GM19395 (cell line): ENCODE measurements around the gene GCM1.
"Not testable (repeated sequence)": the region's sequence is repeated elsewhere in the genome, so short reads cannot be mapped to it uniquely, and the experiment has no call there.

Experiments used
- ATAC-seq: cut with Tn5 transposase; IDR thresholded peaks from one replicate; pipeline ENCODE4 v1.9.1; 2021; ENCODE audit warnings: mild to moderate bottlenecking, moderate library complexity; ENCODE audit not compliant: unreplicated experiment

Gene GCM1, protein sequence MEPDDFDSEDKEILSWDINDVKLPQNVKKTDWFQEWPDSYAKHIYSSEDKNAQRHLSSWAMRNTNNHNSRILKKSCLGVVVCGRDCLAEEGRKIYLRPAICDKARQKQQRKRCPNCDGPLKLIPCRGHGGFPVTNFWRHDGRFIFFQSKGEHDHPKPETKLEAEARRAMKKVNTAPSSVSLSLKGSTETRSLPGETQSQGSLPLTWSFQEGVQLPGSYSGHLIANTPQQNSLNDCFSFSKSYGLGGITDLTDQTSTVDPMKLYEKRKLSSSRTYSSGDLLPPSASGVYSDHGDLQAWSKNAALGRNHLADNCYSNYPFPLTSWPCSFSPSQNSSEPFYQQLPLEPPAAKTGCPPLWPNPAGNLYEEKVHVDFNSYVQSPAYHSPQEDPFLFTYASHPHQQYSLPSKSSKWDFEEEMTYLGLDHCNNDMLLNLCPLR

DNA sequence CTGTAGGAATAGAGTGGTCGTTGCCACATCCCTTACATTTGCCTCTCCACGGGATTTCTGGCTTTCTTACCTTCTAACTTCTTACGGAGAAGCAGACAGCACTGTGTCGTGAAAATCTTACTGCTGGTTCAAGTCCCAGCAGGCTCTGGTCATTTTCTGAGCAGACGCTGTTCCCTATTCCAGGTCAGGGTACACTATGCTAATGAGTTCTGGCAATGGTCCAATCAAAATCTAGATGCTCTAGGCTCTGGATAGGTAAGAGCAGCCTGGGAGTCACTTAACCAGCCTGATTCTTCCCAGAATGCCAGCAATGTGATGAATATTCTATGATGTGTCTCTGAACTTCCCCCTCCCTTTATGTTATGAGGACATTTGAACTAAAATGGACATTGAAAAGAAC is at the start of gene GCM1:
GCM1 (minus strand) TSS at position 158 of the 400 bp plus-strand sequence. CDS start 3,209 bp downstream, outside the sequence.
- ATAC-seq: no peak

DNA sequence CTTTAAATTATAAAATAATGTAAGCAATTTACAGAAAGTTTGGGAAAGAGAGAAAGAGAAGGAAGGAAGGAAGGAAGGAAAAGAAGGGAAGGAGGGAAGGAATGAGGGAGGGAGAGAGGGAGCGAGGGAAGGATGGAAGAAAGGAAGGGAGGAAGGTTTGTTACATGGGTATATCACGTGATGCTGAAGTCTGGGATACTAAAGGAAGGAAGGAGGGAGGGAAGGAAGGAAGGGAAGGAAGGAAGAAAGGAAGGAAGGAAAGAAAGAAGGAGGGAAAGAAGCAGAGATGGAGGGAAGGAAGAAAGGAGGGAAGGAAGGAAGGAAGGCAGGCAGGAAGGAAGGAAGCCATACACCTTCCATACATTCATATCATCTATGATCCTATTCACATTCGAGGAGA is 48.9 kb upstream of the GCM1 start:
- ATAC-seq: no peak

DNA sequence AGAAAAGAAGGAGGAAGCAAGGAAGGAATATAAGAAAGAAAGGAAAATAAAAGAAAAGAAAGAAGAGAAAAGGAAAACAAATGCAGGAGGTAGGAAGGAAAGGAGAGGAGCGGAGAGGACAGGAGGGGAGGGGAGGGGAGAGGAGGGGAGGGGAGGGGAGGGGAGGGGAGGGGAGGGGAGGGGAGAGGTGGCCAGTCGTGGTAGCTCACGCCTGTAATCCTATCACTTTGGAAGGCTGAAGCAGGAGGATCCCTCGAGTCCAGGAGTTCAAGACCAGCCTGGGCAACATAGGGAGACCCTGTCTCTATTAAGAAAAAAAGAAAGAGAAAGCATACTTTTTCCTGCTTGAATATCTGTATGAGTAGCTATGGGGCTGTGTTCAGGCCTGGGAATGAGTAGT is 46.4 kb upstream of the GCM1 start:
- ATAC-seq: no peak

DNA sequence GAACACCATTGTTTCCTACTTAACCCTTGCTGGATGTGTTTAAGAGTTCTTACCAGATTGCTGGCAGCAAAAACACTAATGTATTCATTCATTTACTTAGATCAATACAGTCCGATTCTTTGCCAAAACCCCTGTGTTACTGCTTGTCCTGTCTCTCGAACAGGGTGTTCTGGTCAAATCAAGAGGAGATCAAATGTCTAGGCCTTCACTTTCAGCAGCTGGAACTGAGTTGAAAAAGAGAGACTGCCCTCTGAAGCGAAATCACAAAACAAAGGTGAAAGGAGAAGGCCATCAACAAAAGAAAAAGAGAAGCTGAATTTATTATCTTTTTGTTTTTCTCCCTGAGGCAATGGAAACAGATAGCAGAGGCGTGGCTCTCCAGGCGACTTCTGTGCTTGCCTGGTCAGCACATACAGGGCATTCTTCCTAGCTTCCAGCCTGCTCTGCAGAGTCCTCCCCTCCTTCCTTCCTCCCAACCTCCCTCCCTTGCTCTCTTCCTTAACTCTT is 44.1 kb upstream of the GCM1 start:
- no peak for ATAC-seq

DNA sequence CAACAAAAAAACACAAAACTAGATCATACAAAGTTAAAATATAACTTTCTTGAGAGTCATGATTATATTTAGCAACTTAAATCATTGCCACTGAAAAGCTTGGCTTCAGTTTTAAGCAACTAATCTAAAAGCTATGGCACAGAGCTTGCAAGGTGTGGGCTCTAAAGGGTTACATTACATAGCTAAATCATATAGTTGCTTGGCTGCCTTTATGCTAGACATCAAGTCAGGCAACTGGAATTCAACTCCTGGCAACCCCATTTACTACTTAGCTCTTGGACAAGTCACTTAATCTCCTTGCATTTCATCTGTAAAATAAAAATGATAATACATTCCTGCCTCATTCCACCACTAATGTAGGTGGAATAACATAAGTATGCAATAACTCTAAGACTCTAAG is 40.9 kb upstream of the GCM1 start:
- ATAC-seq: no peak

DNA sequence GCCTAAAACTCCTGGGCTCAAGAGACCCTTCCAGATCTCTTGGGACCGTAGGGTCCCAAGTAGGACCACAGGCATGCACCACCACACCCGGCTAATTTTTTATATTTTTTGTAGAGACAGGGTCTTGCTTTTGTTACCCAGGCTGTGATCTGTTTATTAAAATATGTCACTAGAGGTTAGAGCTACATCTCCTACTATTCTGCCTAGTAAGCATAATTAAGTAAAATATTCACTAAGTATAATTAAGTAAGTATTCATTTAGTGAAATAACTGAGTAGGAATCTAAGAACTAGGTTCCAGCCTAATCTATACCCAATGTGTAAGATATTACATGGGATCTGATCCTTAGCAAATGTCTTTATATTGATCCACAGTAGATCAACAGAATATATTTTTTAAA is 40.2 kb upstream of the GCM1 start:
- no peak for ATAC-seq

DNA sequence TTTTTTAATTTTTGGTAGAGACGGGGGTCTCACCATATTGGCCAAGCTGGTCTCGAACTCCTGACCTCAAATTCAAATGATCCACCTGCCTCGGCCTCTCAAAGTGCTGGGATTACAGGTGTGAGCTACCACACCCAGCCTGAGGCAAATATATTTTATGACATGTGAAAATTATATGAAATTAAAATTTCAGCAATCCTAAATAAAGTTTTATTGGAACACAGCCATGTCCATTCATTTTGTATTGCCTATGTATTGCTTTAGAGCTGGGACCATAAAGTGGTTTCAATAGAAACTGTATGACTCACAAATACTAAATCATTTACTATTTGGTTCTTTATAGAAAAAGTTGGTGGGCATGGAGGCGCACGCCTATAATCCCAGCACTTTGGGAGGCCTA is 32.0 kb upstream of the GCM1 start:
- ATAC-seq: no peak

DNA sequence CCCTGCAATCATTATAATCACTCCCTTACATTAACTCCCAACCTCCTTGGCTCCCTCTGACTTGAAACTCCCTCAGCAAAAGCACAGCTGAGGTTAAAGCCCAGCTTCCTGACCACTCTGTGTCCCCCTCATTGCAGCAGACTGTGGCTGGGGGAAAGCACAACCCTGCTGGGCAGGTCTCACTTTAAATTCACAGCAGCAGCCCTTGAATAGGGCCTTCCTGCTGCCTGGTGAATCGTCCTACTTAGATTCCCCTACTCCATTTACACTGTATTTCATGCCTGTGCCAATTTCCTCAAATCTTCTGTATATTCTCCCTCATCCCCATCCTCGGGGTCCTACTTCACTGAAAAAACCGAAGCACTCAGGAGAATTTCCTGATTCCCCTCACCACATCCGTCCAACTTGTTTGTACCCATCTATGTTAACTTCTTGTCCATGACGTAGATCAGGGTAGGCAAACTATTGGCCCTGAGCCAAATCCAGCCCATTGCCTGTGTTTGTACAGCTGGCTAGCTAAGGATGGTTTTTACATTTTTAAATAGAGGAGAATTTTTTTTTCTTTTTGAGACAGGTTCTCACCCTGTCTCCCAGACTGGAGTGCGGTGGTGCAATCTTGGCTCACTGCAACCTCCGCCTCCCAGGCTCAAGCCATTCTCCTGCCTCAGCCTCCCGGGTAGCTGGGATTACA is 31.5 kb upstream of the GCM1 start:
- no peak for ATAC-seq

DNA sequence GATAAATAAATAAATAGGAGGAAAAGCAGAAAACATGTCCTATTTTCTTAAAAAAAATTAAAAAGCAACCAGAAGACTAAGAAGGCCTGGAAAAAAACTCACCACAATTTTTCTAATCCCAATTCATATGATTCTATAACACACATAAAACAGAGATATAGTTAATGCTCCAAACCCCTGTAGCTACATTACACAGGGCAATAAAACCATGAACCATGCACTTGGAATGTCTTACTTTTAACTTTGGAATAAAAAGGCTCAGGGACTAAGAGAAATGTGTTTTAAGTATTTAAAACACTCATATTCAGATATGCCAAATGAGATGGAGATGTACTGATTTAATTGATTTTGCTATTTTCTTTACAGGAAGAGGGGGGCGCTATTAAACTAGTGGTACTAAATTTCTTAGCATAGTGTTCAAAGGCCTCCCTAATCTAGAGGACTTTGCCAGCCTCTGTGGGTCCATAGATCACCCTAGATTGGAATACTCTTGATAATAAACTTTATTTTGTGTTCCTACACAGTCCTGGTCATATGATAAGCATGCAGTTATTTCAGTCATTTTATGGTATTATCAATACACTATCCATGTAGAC is 30.3 kb upstream of the GCM1 start:
- no peak for ATAC-seq

DNA sequence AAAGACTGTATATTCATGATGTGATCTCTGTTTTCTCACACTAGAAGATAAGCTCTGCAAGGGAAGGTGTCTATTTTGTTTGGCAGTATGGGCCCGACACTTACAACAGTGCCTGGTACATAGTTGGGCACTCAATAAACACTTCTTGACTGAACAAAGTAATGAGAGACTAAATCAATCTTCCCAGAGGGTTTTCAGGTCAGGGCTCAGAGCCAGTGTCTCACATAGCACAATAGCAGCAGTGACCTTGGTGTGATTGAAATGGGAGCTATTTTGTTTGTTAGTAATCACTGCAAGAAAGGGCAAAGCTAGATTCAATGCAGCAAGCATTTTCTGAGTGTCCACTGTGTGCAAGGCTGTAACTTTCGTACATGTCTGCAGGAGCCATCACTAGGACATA is 26.4 kb upstream of the GCM1 start:
- no peak for ATAC-seq

DNA sequence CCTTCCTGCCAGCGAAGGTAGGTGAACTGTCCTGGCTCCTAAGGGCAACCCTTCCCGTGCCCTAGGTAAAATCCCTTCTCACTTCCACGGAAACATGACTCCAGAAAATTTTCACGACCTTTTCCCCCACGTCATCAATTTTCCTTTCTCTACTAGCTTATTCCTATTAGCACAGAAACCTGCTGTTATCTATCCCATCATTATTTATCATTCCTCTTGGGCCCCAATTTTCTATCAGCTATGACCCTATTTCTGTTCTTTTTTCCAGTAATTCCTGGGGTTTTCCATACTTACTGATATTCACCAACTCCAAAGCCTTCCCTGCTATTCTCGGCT is 23.8 kb upstream of the GCM1 start:
- no peak for ATAC-seq

DNA sequence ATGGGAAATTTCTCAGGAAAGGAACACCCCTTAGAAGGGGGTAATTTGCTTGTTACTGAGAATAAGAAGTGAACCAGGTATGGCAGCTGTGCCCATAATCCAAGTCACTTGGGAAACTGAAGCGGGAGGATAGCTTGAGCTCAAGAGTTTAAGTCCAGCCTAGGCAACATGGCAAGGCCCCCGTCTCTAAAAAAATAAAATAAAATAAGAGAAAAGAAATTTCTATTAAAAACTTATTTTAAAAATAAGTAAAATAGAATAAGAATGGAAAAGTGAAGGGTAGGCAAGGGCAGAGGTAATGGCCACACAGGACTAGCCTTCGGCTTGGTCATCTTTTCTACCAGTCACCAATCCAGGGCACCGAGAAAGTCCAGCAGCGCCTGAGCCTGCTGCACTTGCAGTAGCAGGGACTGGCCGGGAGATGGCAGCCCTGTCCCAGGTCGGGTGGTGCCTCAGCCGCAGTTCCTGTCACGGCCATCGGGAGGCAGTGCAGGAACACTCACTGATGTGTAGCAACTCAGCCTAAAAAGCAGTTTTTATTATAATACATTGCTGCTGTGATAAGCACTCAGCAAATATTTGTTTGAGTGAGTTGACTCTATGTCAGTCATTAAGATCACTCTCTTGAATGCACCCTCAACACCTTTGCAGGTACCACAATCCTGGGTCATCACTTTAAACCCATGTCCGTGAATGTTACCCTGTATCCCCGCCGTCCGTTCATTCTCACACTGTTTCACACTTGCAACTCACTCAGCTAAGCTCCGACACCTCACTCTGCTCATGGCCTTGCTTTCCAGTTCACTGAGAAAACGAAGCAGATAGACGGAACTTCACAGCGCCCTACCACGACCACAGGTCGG is 23.2 kb upstream of the GCM1 start:
- peak; percentile 95 for ATAC-seq

DNA sequence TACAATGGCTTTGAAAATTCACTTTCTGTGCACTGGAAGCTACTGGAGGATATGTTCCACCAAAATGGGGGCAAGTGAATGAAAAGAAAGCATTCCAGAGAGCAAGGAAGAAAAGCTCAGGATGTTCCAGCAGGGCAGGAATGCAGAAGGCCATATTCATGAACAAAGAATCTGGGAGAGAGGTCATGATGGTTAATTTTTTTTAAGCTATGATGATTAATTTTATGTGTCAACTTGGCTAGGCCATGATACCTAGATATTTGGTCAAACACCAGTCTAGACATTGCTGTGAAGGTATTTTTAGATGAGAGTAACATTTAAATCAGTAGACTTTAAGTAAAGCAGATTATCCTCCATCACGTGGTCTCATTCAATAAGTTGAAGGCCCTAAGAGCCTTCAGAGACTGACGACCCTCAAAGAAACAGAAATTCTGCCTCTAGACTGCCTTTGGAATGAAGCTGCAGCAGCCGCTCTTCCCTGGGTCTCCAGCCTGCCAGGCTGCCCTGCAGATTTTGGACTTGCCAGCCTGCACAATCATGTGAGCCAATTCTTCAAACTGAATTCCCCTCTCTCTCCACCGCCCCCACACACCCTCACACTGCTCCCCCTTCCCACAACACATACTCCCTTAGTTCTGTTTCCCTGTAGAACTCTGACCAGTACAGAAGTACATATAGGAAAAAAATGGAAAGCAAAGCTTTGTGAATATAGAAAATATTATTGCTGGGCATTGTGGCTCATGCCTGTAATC is 20.1 kb upstream of the GCM1 start:
- ATAC-seq: no peak

DNA sequence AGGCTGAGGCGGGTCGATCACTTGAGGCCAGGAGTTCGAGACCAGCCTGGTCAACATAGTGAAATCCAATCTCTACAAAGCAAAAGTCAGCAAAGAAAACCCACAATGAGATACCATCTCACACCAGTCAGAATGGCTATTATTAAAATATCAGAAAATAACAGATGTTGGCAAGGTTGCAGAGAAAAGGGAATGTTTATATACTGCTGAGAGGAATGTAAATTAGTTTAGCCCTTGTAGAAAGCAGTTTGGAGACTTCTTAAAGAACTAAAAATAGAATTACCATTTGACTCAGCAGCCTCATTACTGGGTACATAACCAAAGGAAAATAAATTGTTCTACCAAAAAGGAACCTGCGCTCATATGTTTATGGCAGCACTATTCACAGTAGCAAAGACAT is 16.7 kb upstream of the GCM1 start:
- no peak for ATAC-seq

DNA sequence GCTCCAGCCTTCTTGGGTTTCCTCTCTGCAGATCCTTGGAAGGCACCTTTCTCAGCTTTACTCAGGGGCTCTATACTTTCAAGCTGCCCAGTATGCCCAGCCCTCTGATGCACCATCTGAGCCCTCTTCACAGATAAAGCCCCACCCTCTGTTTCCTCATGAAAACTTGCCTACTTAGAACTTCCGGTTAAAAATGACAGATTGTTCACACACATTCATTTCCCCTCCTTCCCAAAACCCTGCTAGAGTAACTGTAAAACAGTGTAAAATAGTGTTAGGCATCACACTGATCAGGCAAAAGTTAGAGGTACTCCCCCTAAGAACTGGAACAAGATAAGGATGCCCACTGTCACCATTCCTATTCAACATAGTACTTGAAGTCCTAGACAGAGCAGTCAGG is 14.0 kb upstream of the GCM1 start:
- no peak for ATAC-seq

DNA sequence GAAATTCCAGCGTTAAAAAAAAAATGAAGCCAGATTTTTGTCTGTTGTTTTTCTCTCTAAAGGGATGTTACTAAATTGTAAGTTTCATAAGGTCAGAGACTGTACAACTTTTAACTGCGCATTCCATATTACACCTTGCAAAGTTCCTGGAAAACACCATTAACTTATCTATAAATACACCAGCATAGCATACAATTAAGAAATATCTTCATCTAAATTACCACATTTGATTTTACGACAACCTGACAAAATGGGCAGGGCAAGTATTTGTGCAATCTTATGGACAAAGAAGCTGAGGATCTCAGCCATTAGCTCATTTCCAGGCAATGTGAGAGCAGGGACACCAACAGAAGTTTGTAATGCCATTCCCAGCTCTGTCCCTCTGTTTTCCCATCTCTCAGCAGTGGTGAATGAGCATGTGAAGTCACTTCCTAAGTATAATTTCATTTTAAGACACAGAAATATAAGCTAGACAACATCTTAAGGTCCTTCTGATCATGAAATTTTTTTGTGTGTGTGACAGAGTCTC is 12.9 kb upstream of the GCM1 start:
- no peak for ATAC-seq

DNA sequence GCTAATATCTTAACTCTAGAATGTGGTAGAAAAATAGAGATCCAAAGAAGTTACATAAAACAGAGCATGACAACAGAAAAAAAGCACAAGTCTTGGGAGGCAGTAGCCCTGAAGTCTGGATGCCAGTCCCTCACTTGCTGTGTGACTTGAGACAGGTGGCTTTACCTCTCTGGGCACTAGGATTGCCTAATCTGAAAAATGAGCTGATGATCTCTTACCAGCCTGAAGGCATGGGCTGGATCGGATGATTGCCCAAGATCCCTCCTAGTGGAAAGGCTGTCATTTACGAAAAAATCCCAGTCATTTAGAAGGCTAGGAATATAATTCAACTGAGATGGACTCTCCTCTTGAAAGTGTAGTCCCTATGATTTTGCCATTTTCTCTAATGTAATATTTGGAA is 10.9 kb upstream of the GCM1 start:
- ATAC-seq: no peak

DNA sequence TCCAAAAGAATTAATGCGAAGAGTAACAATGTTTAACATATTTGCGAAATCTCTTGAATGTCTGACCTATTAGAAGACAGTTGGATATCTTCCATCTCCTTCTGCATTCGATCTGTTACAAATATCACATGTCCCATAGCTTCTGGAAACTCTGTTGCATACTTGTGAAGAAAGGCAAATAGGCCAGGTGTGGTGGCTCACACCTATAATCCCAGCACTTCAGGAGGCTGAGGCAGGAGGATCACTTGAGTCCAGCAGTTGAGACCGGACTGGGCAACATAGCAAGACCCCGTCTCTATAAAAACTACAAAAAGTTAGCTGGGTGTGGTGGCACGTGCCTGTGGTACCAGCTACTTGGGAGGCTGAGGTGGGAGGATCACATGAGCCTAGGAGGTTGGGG is 9.4 kb upstream of the GCM1 start:
- ATAC-seq: not testable (repeated sequence)

DNA sequence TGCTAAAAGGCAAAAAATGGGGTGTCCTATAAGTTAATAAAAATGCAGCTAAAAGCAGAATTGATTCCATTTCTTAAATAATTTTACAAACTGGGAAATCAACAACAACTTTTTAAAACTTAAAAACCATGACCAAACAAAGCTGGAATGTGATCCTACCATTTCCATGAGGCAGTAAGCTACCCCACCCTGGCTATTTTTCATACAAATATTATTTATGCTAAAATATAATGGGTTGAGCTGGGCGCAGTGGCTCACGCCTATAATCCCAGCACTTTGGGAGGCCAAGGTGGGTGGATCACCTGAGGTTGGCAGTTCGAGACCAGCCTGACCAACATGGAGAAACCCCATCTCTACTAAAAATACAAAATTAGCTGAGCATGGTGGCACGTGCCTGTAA is 6.6 kb upstream of the GCM1 start:
- ATAC-seq: not testable (repeated sequence)

DNA sequence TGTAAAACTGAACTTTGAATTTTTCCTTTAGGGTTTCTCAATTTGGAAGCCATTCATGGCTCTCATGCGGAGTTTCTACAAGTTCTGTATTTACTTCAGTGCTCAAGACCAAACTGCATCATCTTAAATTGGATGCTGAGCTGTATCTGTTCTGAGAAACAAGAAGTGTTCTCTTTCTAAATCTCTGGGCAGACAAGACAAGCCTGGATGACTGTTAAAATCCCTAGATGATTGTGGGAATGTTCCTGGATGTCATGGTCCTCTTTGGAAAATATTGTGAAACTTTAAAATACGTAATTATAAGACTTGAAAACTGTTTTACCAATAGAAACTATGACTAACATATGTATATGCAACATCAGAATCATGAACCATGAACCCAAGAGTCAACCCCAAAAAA is 6.2 kb upstream of the GCM1 start:
- ATAC-seq: no peak
